Parathyroid adenoma (tissue), 2 donors: ENCODE data around the gene NOP56.

Experiments
- H2AFZ ChIP-seq: fragments of 300-600 bp; sonication (generic); one replicate; pipeline ENCODE4 v1.7.0; 2017; ENCODE audit warnings: antibody characterized with exemption, mild to moderate bottlenecking
- H3K27ac ChIP-seq: fragments of 300-600 bp; sonication (generic); one replicate; pipeline ENCODE4 v1.7.0; 2017
- H3K27me3 ChIP-seq: fragments of 300-600 bp; sonication (generic); one replicate; pipeline ENCODE4 v1.7.0; 2017; ENCODE audit warnings: low read length; ENCODE audit not compliant: control insufficient read depth, insufficient read depth
- H3K36me3 ChIP-seq: fragments of 300-600 bp; sonication (generic); one replicate; pipeline ENCODE4 v1.7.0; 2017; ENCODE audit warnings: low read length; ENCODE audit not compliant: control insufficient read depth, insufficient read depth
- H3K4me1 ChIP-seq: fragments of 300-600 bp; sonication (generic); one replicate; pipeline ENCODE4 v1.7.0; 2017; ENCODE audit warnings: control low read depth
- H3K4me2 ChIP-seq: fragments of 300-600 bp; sonication (generic); one replicate; pipeline ENCODE4 v1.7.0; 2017; ENCODE audit warnings: low read length
- H3K4me3 ChIP-seq: fragments of 300-600 bp; sonication (generic); one replicate; pipeline ENCODE4 v1.7.0; 2017; ENCODE audit warnings: low read depth, low read length
- H3K79me2 ChIP-seq: fragments of 300-600 bp; sonication (generic); one replicate; pipeline ENCODE4 v1.7.0; 2017; ENCODE audit warnings: control low read depth
- H3K9ac ChIP-seq: fragments of 300-600 bp; sonication (generic); one replicate; pipeline ENCODE4 v1.7.0; 2017; ENCODE audit warnings: mild to moderate bottlenecking
- H3K9me3 ChIP-seq: fragments of 300-600 bp; sonication (generic); one replicate; pipeline ENCODE4 v1.7.0; 2017; ENCODE audit warnings: low read length; ENCODE audit not compliant: control insufficient read depth
- CTCF ChIP-seq: fragments of 300-600 bp; sonication (generic); IDR thresholded peaks from one replicate; pipeline ENCODE4 v1.7.0; 2017; ENCODE audit warnings: antibody characterized with exemption, mild to moderate bottlenecking
- donor health status: primary hyperparathyroidism.

NOP56 gene

GRCh38 chr20:2653556-2654383, 1.3 kb downstream of the NOP56 start:
- H3K27ac ChIP-seq = no peak overlapping the region
- H3K9me3 ChIP-seq = no peaks in the 10 kb centered on the region
- no peak for TF ChIP-seq CTCF
- peaks cover 5% of the 10 kb centered on the region for H3K4me1 ChIP-seq
- H3K4me3 ChIP-seq = peak overlapping the region; percentile 87
- H3K4me2 ChIP-seq = peak overlapping the region; percentile 97
- H2AFZ ChIP-seq = no peak overlapping the region
- no peaks in the 10 kb centered on the region for H3K27me3 ChIP-seq
- H3K9ac ChIP-seq = no peak overlapping the region
- H3K36me3 ChIP-seq = no peaks in the 10 kb centered on the region
- H3K79me2 ChIP-seq = peaks cover 8% of the 10 kb centered on the region

GRCh38 chr20:2654384-2654822, 2.0 kb downstream of the NOP56 start:
- H3K9ac ChIP-seq = no peak overlapping the region
- no peak overlapping the region for H3K27ac ChIP-seq
- no peak overlapping the region for H3K4me3 ChIP-seq
- no peak overlapping the region for H3K4me2 ChIP-seq
- no peaks in the 10 kb centered on the region for H3K36me3 ChIP-seq
- no peaks in the 10 kb centered on the region for H3K9me3 ChIP-seq
- H2AFZ ChIP-seq = no peak overlapping the region
- H3K4me1 ChIP-seq = peaks cover 5% of the 10 kb centered on the region
- TF ChIP-seq CTCF = no peak
- H3K27me3 ChIP-seq = no peaks in the 10 kb centered on the region
- H3K79me2 ChIP-seq = peaks cover 8% of the 10 kb centered on the region

DNA sequence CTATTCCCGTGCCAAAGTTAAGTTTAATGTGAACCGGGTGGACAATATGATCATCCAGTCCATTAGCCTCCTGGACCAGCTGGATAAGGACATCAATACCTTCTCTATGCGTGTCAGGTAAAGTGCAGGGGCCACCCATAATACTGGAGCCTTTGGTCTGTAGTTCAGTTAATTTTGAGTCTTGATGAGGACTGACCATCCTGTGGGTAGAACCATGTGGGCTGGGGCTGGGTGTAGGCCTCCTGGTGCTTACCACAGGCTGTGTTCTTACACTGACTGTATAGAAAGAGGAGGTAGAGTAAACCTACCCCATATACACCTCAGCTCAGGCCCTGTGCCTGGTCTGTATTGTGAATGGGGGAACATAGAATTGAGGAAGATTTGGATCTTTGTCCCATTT, 2.4 kb downstream of the NOP56 start:
- no peak for TF ChIP-seq CTCF
- Histone ChIP-seq H3K27ac (no peak overlapping the region), H3K4me3 (no peak overlapping the region), H3K4me1 (peaks cover 5% of the 10 kb centered on the region), H3K79me2 (peaks cover 8% of the 10 kb centered on the region), H3K27me3 (no peaks in the 10 kb centered on the region), H2AFZ (no peak overlapping the region), H3K4me2 (no peak overlapping the region), H3K9ac (no peak overlapping the region), H3K9me3 (no peaks in the 10 kb centered on the region), H3K36me3 (no peaks in the 10 kb centered on the region)

DNA sequence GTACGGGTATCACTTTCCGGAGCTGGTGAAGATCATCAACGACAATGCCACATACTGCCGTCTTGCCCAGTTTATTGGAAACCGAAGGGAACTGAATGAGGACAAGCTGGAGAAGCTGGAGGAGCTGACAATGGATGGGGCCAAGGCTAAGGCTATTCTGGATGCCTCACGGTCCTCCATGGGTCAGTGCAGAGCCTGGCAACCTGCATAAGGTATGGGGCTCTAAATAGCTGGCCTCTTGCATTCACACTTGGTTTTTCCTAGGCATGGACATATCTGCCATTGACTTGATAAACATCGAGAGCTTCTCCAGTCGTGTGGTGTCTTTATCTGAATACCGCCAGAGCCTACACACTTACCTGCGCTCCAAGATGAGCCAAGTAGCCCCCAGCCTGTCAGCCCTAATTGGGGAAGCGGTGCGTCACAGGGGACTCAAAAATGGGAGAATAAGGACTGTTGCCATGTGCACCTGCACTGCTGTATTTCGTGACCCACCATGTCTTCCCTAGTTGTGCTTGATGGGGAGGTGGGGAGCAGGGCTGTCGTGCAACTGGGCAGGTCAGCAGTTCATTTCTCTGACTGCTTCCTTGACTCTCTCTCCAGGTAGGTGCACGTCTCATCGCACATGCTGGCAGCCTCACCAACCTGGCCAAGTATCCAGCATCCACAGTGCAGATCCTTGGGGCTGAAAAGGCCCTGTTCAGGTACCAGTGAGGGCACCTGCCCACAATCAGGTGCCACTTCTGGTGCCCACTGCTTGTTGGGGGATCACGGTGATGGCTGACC, 3.1 kb downstream of the NOP56 start:
- H3K36me3 ChIP-seq = no peaks in the 10 kb centered on the region
- no peaks in the 10 kb centered on the region for H3K9me3 ChIP-seq
- no peak for TF ChIP-seq CTCF
- H3K9ac ChIP-seq = no peak overlapping the region
- peaks cover 8% of the 10 kb centered on the region for H3K79me2 ChIP-seq
- no peak overlapping the region for H3K4me3 ChIP-seq
- H3K4me2 ChIP-seq = no peak overlapping the region
- peaks cover 5% of the 10 kb centered on the region for H3K4me1 ChIP-seq
- H3K27me3 ChIP-seq = no peaks in the 10 kb centered on the region
- H3K27ac ChIP-seq = no peak overlapping the region
- H2AFZ ChIP-seq = no peak overlapping the region
